EL (cell line): ENCODE results near the gene SYT17.

ENCODE experiments used
- DNase-seq: peaks from one replicate; pipeline ENCODE4 v3.0.0-alpha.2; 2016

SYT17 gene

GRCh38 chr16:19266774-19267173, 98.7 kb downstream of the SYT17 start:
- DNase-seq: no peak

DNA sequence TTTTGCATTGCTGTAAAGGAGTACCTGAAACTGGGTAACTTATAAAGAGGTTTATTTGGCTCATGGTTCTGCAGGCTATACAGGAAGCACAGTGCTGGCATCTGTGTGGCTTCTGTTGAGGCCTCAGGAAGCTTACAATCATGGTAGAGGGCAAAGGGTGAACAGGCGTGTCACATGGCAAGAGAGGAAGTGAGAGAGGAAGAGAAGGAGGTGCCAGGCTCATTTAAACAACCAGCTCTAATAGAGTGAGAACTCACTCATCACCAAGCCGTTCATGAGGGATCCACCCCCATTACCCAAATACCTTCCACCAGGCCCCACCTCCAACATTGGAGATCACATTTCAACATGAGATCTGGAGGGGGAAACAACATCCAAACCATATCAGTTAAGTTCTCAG, 101.1 kb downstream of the SYT17 start:
- DNase-seq: no peak

GRCh38 chr16:19274165-19274797, 106.2 kb downstream of the SYT17 start:
- DNase-seq: no peak

GRCh38 chr16:19278403-19278802, 110.4 kb downstream of the SYT17 start:
- DNase-seq: no peak

DNA sequence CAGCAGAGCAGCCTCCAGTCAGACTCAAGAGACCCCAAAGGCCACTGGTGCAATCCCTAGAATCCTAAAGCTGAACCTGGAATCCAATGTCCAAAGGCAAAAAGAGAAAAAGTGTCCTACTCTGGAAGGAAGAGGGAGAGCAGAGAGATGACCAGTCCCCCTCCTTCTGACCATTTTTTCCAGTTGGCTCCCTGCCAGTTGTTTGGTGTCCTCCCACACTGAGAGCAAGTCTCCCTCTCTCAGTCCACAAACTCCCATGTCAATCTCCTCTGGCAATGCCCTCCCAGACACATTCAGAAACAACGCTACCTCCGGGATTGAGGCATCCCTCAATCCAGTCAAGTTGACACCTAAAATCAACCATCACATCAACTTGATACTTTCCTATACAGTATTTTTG, 113.2 kb downstream of the SYT17 start:
- no peak for DNase-seq

GRCh38 chr16:19282101-19282500, 114.1 kb downstream of the SYT17 start:
- DNase-seq: no peak

DNA sequence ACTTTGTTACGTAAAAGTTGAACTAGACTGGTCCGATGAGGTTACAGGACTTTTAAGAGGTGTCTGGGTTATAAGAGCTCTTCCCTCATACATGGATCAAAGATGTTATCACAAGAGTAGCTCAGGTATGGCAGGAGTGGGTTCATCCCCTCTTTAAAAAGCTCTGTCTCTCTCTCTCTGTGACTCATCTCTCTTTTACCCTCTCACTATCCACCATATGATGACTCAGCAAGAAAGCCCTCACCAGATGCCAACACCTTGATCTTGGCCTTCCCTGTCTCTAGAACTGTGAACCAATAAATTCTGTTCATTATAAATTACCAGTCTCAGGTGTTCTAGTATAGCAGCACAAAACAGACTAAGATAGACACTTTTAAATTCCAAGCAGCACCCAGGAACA, 115.6 kb downstream of the SYT17 start:
- DNase-seq: no peak

DNA sequence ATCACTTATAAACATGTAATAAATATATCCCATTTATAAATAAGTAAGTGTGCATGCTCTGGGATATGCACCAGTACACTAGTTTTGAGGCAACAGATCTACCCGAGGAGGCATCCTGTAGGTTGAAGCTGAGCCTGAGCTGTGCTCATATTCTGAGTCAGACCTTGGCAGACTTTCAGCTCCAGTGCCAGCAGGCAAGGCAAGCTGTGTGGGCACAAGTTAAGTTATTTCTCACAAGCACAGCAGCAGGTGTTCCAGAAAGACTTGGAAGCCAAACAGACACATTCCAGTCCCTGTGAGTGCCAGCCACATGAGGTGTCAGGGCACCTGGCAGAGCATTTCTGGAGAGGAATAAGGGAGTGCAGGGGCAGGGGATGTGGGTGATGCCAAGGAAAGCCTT, 116.2 kb downstream of the SYT17 start:
- DNase-seq: peak; percentile 13

- no peak for DNase-seq
Observed at GRCh38 chr16:19285431-19285830, 117.4 kb downstream of the SYT17 start, which contains the start of gene CLEC19A. CLEC19A (plus strand) TSS chr16:19285731; CDS start chr16:19285852, 121 bp downstream.

GRCh38 chr16:19286827-19287226, 118.8 kb downstream of the SYT17 start:
- no peak for DNase-seq

- DNase-seq: no peak
Observed at GRCh38 chr16:19287241-19287640, 119.2 kb downstream of the SYT17 start.

DNA sequence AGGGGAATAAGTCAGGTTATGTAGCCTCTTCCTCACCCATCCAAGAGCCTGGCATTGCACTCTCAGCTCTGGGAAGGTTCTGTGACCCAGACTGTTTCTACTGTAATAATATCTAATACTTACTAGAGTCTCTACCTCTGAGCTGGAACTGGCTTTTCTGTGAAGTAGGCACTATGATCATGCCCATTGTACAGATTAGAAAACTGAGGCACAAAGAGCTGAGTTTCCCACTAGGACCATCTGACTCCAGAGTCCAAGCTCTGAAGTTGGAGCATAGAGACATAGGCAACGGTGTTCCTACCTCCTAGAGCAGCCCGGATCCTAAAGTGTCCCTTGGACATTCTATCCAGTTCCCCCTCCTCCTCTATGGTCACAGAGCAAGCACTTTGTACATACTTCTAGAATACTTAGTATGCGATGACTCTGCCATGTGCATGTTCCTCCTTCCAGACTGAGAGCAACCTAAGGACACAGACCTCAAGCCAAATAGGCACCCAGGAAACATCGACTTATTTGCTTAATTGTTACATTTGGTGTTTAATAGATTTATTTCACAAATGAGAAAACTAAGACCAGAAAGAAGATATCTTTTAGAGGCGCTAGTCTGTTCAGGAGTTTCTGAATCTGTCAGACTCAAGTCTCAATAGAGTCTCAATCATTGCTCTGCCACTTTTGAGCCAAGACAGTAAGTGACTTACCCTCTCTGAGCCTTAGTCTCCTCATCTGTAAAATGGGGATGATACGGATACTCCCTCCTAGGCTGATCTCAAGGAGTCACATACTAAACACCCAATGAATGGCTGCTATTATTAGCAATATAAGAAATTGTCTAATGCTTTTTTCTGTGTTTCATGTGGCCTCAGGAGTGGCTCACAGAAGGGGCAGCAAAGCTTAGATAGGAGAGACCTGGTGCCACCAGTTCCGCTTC, 121.1 kb downstream of the SYT17 start:
- no peak for DNase-seq

- no peak for DNase-seq
Observed at GRCh38 chr16:19289811-19290485, 121.9 kb downstream of the SYT17 start.

GRCh38 chr16:19290860-19291259, 122.8 kb downstream of the SYT17 start:
- DNase-seq: no peak

GRCh38 chr16:19291475-19291874, 123.4 kb downstream of the SYT17 start:
- no peak for DNase-seq

GRCh38 chr16:19292186-19292585, 124.1 kb downstream of the SYT17 start:
- DNase-seq: no peak

GRCh38 chr16:19294156-19294649, 126.2 kb downstream of the SYT17 start:
- DNase-seq: no peak

- DNase-seq: no peak
Observed at GRCh38 chr16:19295393-19295792, 127.4 kb downstream of the SYT17 start.

DNA sequence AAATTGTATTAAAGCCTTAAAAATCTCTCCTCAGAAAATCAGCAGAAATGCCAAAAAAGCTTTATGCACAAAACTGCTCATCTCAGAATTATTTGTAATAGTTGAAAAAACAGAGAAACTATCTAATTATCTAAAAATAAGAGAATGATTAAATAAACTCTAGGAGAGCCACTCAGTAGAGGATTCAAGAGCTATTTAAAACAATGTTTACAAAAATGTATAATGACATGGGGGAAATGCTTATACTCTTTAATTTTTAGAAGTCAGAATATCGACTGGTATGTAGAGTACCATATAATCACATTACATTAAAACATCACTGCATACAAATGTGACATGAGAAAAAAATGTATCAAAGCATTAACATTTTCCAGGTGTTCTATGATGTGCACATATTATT, 129.4 kb downstream of the SYT17 start:
- no peak for DNase-seq

DNA sequence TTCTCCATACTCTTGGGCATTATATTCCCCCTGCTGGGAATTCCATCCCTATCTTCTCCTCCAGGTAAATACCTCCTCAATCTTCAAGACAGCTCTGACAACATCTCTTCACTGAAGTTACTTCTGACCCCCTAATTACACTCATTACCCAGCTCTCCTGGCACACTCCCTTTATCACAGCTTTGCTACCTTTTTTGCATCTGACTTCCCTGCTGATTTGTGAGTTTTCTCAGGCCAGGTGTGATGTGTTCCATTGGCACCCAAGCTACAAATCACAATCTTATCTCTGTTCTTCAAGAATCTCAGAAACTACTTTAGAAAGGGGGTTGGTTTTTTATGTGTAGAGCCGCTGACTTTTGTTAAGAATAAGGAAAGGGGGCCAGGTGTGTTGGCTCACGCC, 131.5 kb downstream of the SYT17 start:
- no peak for DNase-seq

- DNase-seq: no peak
Observed at GRCh38 chr16:19301931-19302330, 133.9 kb downstream of the SYT17 start.

DNA sequence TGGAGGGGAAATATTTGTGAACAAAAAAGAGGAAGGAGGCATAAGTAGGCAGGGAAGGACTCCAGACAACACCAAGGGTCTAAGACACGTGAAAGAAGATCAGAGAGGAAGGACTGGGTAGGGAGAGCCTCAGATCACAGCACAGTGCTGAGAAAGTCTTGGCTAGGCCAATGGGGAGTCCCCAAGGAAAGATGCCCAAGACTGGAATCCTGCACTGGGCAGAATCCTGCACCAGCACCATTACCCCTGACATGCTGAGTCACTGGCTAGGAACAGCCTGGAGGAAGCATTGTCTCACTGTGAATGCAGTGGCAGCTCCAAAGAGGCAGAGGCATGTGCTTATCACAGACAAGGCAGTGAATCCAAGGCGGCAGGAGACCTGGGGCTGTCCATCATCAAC, 136.7 kb downstream of the SYT17 start:
- DNase-seq: no peak

DNA sequence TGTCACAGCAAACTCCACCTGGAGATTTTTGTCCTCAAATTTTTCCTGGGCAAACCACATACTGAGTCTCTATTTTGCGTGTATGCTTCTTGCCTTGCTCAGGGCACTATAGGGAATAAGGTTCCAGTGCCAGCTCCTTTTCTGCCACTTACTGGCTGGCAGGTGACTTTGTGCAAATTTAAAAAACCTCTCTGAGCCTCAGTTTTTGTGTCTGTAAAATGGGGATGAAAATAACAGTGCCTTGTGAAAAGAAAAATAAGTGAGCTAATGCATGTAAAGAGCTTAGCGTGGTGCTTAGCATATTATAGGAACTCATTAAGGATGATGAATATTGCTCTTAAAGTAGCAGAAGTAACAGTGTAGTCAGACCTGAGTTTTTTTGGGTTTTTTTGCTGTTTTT, 137.4 kb downstream of the SYT17 start:
- DNase-seq: no peak
